GM19023 (cell line): ENCODE results near the gene NOVA2.
A peak's percentile ranks its signal among the peaks of the same experiment; 100 is the strongest.

Experiments
- ATAC-seq: cut with Tn5 transposase; IDR thresholded peaks from one replicate; pipeline ENCODE4 v1.9.1; 2021; ENCODE audit warnings: mild to moderate bottlenecking, moderate library complexity; ENCODE audit not compliant: unreplicated experiment

The NOVA2 gene, protein sequence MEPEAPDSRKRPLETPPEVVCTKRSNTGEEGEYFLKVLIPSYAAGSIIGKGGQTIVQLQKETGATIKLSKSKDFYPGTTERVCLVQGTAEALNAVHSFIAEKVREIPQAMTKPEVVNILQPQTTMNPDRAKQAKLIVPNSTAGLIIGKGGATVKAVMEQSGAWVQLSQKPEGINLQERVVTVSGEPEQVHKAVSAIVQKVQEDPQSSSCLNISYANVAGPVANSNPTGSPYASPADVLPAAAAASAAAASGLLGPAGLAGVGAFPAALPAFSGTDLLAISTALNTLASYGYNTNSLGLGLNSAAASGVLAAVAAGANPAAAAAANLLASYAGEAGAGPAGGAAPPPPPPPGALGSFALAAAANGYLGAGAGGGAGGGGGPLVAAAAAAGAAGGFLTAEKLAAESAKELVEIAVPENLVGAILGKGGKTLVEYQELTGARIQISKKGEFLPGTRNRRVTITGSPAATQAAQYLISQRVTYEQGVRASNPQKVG

DNA sequence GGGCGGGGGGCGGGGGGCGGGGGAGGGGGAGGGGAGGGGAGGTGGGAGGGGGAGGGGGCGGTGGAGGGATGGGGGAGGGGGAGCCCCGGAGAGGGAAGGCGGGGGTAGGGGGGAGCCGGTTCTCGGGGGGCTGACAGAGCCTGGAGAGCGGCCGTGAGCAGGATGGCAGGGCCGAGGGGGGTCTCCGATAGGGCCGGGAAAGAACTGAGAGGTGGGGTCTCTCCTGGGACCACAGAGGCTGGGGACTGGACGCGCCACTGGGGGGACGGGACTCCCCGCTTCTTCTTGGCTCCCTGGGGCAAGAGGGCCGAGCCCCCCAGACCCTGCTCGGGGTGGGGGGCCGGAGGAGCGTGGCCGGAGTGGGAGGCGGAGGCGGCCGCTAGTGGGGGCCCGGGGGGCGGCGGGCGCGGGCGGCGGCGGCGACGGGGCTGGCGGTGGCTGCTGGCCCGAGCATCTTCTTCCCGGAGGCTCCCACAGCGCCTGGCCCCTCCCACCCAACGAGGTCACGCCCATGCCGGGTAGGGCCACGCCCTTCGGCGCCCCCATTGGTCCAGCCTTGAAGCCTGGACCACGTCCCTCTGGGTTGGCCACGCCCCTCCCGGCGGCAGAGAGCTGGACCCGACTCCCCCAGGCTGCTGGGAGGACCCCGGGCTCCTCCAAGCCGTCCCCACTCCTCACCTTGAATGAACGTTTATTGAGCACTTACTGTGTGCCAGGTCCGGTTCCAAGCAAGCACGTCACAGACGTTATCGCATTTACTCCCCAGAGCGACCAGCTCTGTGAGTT lies at the start of gene NOVA2:
Gene NOVA2 (minus strand): TSS at position 313 of the 786 bp plus-strand sequence. CDS start 514 bp downstream, outside the sequence.
- no peak for ATAC-seq

DNA sequence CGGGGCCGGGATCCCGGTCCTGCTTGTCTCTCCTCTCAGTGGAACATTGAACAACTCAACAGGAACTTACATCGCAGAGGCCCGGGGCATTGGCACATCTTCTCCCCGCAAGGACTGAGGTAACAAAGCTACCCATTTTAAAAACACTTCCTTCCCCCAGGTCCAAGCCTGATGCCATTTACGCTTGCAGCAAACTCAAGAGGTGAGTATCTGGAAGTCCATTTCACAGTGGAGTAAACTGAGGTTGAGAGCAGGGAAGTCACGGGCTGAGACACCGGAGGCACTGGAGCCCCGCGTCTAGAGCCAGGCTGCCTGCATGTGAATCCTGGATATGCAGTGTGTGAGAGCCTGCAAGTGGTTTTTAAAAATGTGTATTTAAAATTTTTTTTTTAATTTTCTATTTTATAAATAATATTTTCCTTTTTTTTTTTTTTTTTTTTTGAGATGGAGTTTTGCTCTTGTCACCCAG lies 49.7 kb upstream of the NOVA2 start:
- no peak for ATAC-seq

DNA sequence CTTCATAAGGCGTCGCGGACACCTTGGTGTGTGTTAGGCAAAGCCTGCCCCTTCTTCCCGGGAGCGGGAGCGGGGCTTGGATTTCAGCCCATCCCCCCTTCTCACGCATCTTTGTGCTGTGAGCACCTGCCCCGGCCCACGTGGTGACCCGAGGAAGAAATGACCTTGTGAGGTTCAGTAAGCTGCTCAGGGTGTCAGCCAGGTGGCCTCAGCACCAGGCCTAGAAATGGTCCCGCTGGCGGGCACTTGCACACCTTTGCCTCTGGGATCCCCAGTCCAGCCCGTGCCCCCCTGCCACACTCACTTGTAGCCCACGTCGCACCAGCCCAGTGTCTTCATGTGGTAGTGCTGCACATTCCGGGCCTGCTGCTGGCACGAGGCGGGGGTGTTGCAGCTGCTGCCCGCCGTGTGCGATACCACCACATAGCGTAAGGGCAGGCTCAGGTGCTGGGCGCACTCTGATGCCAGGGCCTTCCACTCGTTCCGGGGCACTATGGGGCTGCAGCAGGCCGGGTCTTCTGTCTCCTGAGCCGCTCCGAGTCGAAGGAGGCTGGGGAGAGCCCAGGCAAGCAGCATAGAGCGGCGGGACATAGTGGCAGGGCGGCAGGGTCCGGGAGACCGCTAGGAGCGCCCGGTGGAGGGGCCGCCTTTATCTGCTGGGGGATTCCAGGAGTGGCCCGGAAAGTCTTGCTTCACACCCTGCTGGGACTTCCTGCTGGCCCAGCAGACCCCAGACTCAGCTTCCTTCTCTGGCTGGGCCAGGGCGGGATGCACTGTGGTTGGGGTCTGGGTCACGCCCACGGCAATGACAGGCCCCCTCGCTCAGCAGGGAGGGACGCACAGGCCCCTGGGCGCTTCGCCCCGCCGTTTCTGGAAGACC lies 49.0 kb upstream of the NOVA2 start, which contains the start of gene PGLYRP1:
Gene PGLYRP1 (minus strand): TSS at position 623 of the 880 bp plus-strand sequence. CDS start 32 bp downstream, at position 591.
- ATAC-seq, result no peak

DNA sequence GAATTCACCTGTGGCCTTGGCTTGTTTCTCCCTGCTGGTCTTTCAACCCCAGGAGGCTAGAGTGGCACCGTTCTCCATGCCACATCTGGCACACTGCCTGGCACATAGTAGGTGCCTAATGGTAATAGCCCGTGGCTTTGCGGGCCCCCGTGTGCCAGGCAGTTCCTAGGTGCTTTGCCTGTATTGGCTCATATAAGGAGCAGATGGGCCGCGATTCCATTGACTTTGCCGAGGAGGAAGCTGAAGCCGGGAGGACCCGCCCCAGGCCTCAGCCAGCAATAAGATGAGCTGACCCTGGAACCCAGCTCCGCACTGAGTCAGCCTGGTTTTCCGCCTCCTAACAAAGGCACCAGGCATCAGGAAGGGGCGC lies 48.4 kb upstream of the NOVA2 start:
- ATAC-seq, result no peak

DNA sequence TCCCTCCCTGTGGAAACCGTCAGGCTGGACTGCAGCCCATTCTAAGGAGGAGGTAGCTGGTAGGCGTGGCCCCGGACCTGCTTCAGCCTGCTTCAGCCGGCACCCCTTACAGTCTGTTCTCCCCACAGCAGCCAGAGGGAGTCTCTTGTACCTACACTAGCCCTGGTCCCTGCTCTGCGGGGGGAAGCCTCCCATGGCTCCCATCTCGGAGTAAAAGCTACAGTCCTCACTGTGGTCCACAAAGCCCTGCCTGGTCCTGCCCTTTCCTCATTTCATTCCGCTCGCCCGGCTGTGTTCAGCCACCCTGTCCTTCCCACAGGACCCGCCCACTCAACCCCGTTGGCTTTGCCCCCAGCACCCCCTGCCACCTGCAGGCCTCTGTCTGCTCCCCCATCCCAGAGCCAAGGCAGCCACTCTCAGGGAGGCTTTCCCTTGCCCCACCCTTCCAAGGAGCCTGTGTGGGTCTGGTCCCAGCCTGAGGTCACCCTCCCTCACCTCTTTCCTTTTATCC lies 47.9 kb upstream of the NOVA2 start:
- ATAC-seq, result no peak

DNA sequence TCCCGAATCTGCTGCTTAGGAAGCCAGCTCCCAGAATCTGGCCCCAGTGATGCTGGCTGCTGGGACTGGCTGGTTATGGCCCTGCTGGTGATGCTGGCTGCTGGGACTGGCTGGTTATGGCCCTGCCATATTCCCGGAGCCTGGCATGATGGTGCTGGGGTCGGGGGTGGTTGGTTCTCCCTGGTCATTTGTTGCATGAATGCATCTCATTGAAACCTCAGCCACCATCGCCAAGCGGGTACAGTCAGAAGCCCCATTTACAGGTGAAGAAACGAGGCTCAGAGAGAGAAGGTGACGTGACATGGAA lies 47.1 kb upstream of the NOVA2 start:
- no peak for ATAC-seq

DNA sequence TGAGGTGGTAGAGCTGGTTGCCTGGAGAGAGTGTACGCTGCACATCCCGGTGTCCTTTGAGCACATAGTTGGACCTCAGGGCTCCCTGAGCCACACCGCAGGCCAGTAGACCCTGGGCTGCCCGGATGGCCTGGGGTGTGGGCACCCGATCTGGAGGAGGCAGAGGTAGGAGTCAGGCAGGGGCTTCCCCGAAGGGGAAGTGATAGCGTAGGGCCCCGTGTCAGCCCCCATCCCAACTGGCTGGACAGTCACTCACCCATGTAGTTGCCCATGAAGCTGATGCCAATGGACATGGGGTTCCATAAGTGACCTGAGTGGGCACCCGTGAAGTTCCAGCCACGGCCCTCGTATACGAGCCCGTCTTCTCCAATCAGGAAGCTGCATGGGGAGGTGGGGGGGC lies 45.6 kb upstream of the NOVA2 start:
- no peak for ATAC-seq

DNA sequence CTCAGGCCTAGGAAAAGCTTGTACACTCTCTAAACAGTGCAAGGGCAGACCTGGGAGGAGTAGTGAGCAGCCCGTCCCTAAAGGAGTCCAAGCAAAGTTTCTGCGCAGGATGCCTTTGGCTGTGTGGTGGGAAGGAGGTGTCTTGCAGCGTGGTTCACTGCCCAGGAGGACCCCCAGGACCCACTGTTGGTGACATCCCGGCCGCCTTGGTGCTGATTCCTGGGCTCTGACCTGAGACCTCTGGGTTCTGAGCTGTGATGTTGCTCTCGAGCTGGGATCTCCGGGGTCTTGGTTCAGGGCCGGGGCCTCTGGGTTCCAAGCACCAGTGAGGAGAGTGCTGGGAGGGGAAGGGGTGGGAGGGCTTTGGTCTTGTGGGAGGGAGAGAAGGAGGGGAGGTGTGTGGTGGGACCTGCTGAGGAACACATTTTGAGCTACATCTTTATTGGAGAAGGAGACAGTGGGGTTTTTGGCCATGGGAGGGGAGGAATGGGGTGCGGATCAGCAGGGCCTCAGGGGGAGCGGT lies 45.1 kb upstream of the NOVA2 start:
- ATAC-seq, result no peak

DNA sequence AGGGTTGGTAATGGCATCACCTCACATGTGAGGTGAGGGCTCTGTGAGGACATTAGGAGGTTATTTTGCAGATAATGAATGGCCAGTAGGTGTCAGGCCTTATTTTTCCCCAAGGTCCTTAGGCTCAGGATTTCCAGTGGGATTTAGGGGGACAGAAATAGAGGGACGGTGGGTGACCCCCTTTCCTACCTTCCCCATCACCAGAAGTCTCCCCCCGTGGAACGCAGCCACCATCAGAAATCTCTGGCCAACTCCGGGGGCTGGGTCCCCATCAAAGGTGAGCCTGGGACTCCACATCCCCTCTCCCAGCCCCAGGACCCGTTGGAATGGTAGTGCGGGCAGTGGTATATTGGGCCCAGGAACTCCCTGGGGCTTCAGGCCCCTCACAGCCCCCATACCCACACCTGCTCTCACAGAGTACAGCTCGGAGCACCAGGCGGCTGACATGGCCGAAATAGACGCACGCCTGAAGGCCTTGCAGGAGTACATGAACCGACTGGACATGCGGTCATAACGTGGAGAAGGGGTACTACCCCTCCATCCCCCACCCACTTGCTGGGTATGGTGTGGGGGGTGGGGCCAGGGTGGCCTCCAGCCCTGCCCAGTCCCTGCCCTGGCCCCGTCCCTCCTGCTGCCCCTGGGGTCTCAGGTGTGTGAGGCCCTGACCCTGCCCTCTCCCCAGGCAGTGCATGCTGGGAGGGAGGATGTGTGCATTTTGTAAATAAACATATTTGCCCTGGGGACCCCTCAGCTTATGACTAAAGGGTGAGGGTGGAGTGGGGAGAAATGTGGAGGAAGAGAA lies 44.4 kb upstream of the NOVA2 start:
- no peak for ATAC-seq

DNA sequence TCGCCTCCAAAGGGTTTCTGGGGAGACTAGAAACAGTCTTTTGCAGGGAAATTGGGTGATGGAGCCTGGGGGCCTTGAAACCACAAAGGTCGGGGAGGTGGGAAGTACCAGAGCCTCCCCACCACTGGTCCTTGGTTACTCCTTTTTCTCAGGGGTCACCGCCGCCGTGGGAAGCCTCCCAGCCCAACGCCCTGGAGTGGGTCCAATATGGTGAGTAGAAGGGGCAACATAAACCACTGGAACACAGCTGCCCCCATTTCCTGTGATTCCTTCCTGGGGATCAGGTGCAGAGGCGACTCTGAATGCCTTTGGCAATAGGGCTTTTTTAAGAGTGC lies 43.4 kb upstream of the NOVA2 start:
- ATAC-seq, result no peak

DNA sequence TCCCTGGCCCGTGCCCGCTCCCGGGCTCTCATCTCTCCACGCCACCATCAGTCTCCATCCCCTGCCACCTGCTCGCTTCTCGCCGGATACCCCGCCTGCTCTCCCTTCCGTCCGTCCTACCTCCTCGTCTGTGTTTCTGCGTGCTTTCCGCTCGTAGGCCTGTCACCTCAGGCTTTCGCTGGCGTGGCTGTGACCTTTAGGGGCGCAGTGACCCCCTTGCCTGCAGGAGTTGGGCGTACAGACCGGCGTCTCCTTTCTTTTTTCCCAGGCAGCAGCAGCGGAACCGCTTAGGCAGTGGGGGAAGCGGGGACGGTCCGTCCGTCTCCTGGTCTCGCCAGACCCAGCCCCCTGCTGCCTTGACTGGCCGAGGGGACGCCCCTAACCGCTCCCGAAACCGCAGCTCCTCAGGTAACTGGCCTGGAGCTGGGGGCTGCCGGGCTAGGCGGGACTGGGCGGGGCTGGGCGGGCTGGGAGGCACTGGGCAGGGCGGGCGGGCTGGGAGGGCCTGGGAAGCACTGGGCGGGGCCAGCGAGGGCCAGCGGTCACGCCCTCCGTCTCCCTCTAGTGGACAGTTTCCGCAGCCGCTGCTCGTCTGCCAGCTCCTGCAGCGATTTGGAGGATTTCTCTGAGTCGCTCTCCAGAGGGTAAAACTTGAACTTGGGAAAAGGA lies 42.9 kb upstream of the NOVA2 start:
- peak; percentile 61 for ATAC-seq

DNA sequence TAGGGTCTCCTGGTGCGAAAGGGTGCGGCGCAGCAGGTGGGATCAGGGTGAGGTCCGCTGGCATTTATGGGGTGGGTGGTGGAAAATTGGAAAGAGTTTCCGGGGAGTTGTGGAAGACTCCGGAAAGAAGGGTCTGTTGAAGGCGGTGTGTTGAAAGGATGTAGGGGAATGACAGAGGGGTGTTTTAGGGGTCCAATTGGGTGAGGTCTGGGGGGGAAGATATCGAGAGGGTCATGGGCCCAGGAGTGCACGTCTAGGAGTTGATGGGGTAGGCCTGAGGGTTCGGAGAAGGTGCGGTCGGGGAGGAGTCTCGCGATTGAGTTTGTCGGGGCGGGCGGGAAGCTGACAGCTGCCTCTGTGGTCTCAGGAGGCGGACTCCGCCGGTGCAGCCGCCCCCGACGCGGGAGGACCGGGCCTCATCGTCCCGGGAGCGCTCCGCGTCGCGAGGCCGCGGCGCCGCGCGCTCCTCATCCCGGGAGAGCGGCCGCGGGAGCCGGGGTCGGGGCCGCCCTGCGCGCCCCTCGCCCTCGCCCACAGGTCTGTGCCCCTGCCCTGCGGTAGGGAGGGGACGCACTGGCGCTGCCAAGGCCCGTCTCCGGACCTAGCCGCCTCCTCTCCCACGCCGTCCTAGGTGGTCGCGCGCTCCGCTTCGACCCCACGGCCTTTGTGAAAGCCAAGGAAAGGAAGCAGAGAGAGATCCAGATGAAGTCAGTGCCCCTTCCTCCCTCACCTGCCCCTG lies 42.2 kb upstream of the NOVA2 start:
- peak; percentile 17 for ATAC-seq

DNA sequence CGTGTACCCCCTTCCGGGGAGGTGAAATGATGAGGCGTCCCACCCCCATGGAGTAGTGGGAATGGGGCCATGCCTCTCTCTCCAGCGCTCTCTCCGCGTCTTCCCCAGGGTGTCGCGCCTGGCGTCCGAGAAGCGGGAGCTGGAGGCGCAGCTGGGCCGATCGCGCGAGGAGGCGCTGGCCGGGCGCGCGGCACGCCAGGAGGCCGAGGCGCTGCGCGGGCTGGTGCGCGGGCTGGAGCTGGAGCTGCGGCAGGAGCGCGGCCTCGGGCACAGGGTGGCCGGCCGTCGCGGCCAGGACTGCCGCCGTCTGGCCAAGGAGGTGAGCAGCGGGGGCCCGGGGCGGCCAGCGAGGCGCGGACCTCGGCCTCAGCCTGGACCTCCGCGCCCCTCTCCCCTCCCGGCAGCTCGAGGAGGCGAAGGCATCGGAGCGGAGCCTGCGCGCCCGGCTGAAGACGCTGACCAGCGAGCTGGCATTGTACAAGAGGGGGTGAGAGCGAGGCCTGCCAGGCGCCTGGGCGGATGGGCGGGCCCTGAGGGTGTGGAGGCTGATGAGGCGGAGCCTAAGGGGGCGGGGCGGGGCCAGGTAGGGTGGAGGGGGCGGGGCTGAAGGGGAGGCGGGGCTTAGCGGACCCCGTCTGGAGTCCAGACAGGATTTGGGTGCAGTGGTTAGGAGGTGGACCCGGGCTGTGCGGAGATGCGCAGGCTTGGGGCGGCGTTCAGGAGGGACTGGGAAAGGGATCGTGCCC lies 41.4 kb upstream of the NOVA2 start:
- ATAC-seq, result no peak

DNA sequence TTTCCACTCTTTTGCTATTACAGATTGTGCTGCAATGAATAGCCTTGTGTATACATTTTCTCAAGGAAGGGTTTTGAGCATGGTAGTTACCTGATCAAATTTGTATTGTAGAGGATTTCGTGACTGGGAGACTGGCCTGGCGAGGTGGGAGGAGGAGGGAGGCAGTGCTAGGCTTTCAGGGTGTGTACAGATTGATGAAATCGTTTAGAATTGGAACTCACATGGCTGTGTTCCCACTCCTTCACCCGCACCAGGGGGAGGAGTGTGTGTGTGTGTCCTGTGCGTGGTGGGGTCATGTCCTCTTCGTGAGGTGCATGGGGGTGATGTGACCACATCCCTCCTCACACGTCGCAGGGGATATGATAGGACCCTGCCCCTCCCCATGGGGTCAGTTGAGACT lies 40.9 kb upstream of the NOVA2 start:
- ATAC-seq, result no peak

DNA sequence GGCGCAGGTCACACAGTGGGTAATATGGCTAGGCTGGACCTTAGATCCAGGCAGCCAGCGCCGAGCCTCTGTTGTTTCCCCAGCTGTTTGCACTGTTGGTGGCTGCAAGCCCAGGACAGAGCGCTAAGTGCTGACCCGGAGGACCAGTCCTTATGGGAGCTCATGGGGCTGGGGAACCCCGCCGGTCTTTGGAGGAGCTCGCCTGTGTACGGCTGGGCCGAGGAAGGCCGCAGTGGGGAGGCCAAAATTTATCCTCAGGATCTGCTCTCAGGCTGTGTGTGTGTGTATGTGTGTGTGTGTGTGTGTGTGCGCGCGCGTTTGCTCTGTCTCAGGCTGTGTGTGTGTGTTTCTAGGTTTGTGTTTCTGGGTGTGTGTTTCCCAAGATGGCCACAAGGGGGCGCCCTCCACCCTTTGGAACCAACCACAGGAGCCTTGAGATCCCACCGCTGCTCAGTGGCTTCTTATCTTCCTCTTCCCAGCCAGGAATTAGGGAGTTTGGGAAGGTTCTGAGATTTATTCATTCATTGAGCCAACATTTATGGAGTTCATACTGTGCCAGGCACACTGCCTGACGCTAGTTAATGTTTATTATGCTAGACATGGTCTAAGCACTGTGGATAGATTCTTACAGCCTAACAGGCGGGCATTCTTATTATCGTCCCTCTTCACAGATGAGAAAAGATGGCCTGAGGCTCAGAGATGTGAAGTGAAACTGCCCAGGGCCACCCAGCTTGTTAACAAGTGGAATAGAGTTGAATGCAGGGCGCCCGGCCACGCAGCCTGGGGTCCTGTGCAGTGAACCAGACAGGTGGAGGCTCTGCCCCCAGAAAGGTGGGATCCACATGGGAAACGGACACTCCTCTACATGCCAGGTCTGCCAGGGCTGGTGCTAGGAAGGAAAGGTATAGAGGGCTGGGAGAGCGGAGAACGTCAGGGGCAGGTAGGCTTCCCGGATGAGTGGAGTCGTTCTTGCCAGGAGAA lies 36.2 kb upstream of the NOVA2 start:
- ATAC-seq, result no peak

DNA sequence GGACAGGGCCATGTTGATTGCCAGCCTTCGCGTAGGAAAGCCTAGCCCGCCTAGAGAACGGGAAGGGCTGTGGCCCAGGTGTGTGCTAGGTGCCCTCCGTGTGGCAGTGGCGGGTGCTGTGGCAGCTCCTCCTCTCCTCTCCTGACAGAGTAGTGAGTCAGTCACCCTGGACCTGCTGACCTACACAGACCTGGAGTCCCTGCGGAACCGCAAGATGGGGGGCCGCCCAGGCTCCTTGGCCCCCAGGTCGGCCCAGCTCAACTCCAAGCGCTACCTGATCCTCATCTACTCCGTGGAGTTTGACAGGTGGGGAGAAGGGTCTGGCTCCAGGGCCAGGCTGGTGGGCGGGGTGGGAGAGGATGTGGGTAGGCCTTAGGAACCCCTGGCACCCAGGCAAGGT lies 32.7 kb upstream of the NOVA2 start:
- no peak for ATAC-seq
